ENCODE results near the gene PLEKHN1. TPM values are rescaled to one million over a fixed set of nuclear protein-coding genes. Genes with fewer than 3 reads are reported as not detected.
A peak's percentile ranks its signal among the peaks of the same experiment; 100 is the strongest.

Gene PLEKHN1
- 1 to 10 TPM in 2 of 6 donors, under 1 TPM in 4; 0.16 to 1.5 (median 0.40) TPM for total RNA-seq
- polyA plus RNA-seq = 1 to 10 TPM in 1 of 2 donors, under 1 TPM in 1; 0.52 to 2.8 TPM

- intact Hi-C loops (cut with DNase I) = no loop called here
- Histone ChIP-seq H3K36me3 (no peaks in the 10 kb centered on the region), H3K4me3 (peak within 1 kb of the TSS; percentile 34 to 76 (median 66)), H3K9me3 (no peaks in the 10 kb centered on the region), H3K4me1 (peaks cover 0 to 9% (median 3%) of the 10 kb centered on the region in 3 donors), H3K27me3 (peaks cover 0 to 10% (median 3%) of the 10 kb centered on the region in 4 donors), H3K27ac (peak within 1 kb of the TSS; percentile 31 to 89 (median 68))
- ATAC-seq = peak; percentile 72 to 90 (median 82)
- no peak for TF ChIP-seq CTCF (IDR thresholded peaks at IDR 0.05)
- DNase-seq = peak in 4 of 6 donors; percentile 51 to 83 (median 68)
- FAIRE-seq = no peak
- 10 to 15% methylated on average over 28 to 30 of the region's 31 CpGs for WGBS, 2 donors
Measured at GRCh38 chr1:966135-966703, at the start of gene PLEKHN1. Gene PLEKHN1, plus strand, starts transcription at chr1:966482. Its CDS starts 50 bp downstream, at chr1:966532.

GRCh38 chr1:917076-917459 lies 49.2 kb upstream of the PLEKHN1 start:
- H3K9me3 ChIP-seq = no peaks in the 10 kb centered on the region
- no peak for ATAC-seq
- no peak for TF ChIP-seq CTCF (IDR thresholded peaks at IDR 0.05)
- no peak overlapping the region for H3K27ac ChIP-seq
- H3K4me3 ChIP-seq = no peak overlapping the region
- H3K36me3 ChIP-seq = no peaks in the 10 kb centered on the region
- H3K4me1 ChIP-seq = peaks cover 0 to 9% (median 7%) of the 10 kb centered on the region in 3 donors
- DNase-seq = peak in 3 of 6 donors; percentile 31 to 63 (median 49)
- no peaks in the 10 kb centered on the region for H3K27me3 ChIP-seq
- intact Hi-C loops (cut with DNase I) = no loop called here
- no peak for FAIRE-seq
- 32 to 46% methylated on average over 7 of the region's 7 CpGs for WGBS, 2 donors

- WGBS, 2 donors = 47 to 55% methylated on average over 22 of the region's 22 CpGs
- Histone ChIP-seq H3K27me3 (no peaks in the 10 kb centered on the region), H3K36me3 (no peaks in the 10 kb centered on the region), H3K9me3 (no peaks in the 10 kb centered on the region), H3K4me3 (no peak overlapping the region), H3K4me1 (peaks cover 0 to 9% (median 7%) of the 10 kb centered on the region in 3 donors), H3K27ac (no peak overlapping the region)
- TF ChIP-seq CTCF (IDR thresholded peaks at IDR 0.05) = no peak
- no peak for ATAC-seq
- no peak for FAIRE-seq
- intact Hi-C loops (cut with DNase I) = no loop called here
- DNase-seq = peak in 3 of 6 donors; percentile 18 to 51 (median 44)
Measured at GRCh38 chr1:917466-918091, 48.7 kb upstream of the PLEKHN1 start.

- ATAC-seq (no peak), FAIRE-seq (no peak), DNase-seq (peak in 3 of 6 donors; percentile 14 to 65 (median 51))
- no peak overlapping the region for H3K27ac ChIP-seq
- WGBS, 2 donors = 69 to 77% methylated on average over 15 of the region's 15 CpGs
- no peak for TF ChIP-seq CTCF (IDR thresholded peaks at IDR 0.05)
- H3K9me3 ChIP-seq = no peaks in the 10 kb centered on the region
- intact Hi-C loops (cut with DNase I) = no loop called here
- H3K4me3 ChIP-seq = no peak overlapping the region
- H3K4me1 ChIP-seq = peaks cover 0 to 11% (median 7%) of the 10 kb centered on the region in 3 donors
- no peaks in the 10 kb centered on the region for H3K36me3 ChIP-seq
- no peaks in the 10 kb centered on the region for H3K27me3 ChIP-seq
Measured at GRCh38 chr1:918353-918752, 47.9 kb upstream of the PLEKHN1 start.

GRCh38 chr1:918843-919242 lies 47.4 kb upstream of the PLEKHN1 start:
- peaks cover 0 to 13% (median 7%) of the 10 kb centered on the region in 3 donors for H3K4me1 ChIP-seq
- H3K27ac ChIP-seq = no peak overlapping the region
- no peak overlapping the region for H3K4me3 ChIP-seq
- H3K36me3 ChIP-seq = no peaks in the 10 kb centered on the region
- FAIRE-seq = no peak
- H3K9me3 ChIP-seq = no peaks in the 10 kb centered on the region
- H3K27me3 ChIP-seq = no peaks in the 10 kb centered on the region
- no peak for TF ChIP-seq CTCF (IDR thresholded peaks at IDR 0.05)
- DNase-seq = peak in 1 of 6 donors; percentile 45
- WGBS, 2 donors = 64 to 66% methylated on average over 6 of the region's 6 CpGs
- intact Hi-C loops (cut with DNase I) = no loop called here
- no peak for ATAC-seq
